ENCODE results near the gene NKX3-2. TPM values are rescaled to one million over a fixed set of nuclear protein-coding genes. Genes with fewer than 3 reads are reported as not detected.

NKX3-2 gene
- total and polyA plus RNA-seq, 12 donors, result not detected

DNA sequence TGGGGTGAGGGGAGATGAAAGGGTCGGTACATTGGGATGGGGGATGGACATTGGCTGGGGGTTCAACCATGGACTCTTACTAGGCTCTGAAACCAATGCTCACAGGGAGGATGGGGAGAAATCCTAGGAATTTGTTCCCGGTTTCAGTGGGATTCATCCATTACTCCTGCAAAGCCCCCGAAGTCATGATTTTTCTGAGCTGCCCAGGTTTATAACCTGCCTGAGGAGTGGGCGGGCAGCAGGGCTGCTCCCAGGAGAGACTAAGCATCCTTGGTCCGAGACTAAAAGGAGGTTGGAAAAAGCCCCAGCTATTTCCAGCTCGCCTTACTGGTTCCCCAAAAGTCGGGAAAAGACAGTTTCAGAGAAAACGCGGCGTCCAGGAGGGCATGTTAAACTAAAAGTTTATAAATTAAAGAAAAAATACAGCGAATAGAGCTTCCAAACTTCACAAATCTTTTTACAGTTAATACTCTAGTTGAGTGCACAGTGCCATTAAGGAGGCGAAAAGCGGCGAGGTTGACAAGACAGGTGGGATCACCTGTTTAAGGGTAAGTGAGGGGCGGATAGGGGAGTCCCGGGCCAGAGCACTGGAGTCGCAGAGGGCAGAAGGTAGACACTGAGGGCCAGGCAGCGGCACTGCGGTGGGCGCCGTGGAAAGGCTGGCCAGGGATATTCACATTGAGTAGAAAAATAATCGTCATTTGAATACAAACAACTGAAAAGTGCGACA lies 3.7 kb downstream of the NKX3-2 start:
- no peak for DNase-seq
- H3K36me3 ChIP-seq, result no peaks in the 10 kb centered on the region
- peaks cover 5 to 67% (median 39%) of the 10 kb centered on the region in 9 donors for H3K4me1 ChIP-seq
- H3K27me3 ChIP-seq, result peaks cover 77 to 100% (median 100%) of the 10 kb centered on the region in 7 donors
- TF ChIP-seq, protein P1, sequence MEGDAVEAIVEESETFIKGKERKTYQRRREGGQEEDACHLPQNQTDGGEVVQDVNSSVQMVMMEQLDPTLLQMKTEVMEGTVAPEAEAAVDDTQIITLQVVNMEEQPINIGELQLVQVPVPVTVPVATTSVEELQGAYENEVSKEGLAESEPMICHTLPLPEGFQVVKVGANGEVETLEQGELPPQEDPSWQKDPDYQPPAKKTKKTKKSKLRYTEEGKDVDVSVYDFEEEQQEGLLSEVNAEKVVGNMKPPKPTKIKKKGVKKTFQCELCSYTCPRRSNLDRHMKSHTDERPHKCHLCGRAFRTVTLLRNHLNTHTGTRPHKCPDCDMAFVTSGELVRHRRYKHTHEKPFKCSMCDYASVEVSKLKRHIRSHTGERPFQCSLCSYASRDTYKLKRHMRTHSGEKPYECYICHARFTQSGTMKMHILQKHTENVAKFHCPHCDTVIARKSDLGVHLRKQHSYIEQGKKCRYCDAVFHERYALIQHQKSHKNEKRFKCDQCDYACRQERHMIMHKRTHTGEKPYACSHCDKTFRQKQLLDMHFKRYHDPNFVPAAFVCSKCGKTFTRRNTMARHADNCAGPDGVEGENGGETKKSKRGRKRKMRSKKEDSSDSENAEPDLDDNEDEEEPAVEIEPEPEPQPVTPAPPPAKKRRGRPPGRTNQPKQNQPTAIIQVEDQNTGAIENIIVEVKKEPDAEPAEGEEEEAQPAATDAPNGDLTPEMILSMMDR (IDR thresholded peaks at IDR 0.05), result no peak
- no peaks in the 10 kb centered on the region for H3K9me3 ChIP-seq
- 10 to 11% methylated on average over 23 of the region's 23 CpGs for WGBS, 2 donors
- ATAC-seq, result no peak
- no peak overlapping the region for H3K27ac ChIP-seq
- intact Hi-C loops (cut with DNase I), result loop anchor here in 2 of 10 donors (10.0 kb wide), 1 partner anchor 806 kb away; no protein-coding TSS in a partner anchor
- H3K4me3 ChIP-seq, result no peak overlapping the region

DNA sequence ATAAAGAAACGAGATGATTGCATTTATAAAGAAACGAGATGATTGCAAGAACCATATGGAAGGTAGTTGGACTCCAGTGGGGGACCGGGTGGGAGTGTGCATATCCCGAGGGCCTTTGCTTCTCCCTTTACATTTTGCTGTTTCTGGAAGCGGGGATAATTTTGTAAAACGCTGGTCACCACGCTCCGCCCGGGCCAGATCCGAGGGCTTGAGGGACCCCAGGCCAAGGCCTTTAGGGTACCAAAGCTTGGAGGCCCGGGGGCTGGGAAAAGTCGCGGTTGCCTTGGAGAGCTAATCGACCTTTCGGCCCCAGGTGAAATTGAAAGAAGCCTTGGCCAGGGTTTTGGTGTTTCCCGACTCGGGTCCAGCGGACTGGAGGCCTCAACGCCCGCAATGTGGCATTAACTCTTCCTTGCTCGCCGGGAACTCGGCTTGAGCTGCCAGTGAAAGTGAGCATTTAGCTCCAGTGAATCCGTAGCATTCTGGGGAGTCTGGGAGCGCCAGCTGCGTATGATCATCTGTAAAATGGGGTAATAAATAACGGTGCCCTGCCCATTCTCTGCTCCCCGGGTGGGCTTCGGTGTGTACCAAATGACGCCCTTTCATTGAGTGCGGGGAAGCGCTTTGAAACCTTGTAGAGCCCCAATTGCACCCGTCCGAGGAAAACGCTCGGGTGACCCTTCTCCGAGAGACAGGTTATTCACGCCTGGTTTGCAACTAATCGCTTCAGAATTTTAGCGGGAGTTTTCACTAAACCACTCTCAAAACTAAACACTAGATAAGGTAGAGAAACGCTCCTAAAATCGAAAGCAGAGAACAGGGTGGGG lies 4.5 kb downstream of the NKX3-2 start:
- Histone ChIP-seq H3K36me3 (no peaks in the 10 kb centered on the region), H3K4me1 (peaks cover 5 to 62% (median 33%) of the 10 kb centered on the region in 9 donors), H3K27me3 (peaks cover 74 to 100% (median 100%) of the 10 kb centered on the region in 7 donors), H3K27ac (no peak overlapping the region), H3K9me3 (no peaks in the 10 kb centered on the region), H3K4me3 (peak overlapping the region in 1 of 10 donors; percentile 2)
- WGBS, 2 donors, result 5 to 7% methylated on average over 42 of the region's 42 CpGs
- DNase-seq (no peak), ATAC-seq (no peak)
- intact Hi-C loops (cut with DNase I), result loop anchor here in 2 of 10 donors (10.0 kb wide), 1 partner anchor 805 kb away; no protein-coding TSS in a partner anchor
- TF ChIP-seq, protein P1 (IDR thresholded peaks at IDR 0.05), result no peak

DNA sequence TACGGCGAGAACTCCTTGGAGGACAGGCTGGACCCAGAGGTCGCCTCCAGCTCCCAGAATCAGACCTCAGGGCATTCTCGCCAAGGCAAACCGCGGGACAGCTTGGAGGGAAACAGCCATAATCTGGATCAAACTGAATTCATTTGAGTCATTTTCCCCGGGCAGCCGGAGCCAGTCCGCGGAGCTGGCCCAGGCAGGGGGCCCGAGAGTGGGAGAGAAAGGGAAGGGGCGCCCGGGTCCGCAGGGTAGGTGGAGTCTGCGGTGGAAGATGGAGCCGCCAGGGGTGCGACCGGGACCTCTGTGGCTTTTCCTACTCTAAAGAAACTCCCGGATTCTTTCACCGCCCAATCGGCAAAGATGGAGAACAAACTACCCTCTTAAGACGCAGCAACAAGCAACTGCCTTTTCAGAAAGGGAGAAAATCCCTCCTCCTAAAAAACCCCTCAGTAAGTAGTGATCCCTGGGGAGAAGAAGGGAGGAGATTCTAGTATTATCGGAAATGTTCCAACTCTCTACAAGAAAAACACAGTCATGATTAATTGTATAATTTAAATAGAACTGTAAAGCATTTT lies 5.2 kb downstream of the NKX3-2 start:
- Histone ChIP-seq H3K36me3 (no peaks in the 10 kb centered on the region), H3K9me3 (no peaks in the 10 kb centered on the region), H3K27ac (no peak overlapping the region), H3K4me1 (peaks cover 5 to 62% (median 33%) of the 10 kb centered on the region in 9 donors), H3K27me3 (peaks cover 72 to 100% (median 100%) of the 10 kb centered on the region in 7 donors), H3K4me3 (peak overlapping the region in 1 of 10 donors; percentile 6)
- TF ChIP-seq, protein P1 (IDR thresholded peaks at IDR 0.05), result no peak
- WGBS, 2 donors, result 2% methylated on average over 23 of the region's 23 CpGs
- intact Hi-C loops (cut with DNase I), result no loop called here
- ATAC-seq, result no peak
- no peak for DNase-seq

DNA sequence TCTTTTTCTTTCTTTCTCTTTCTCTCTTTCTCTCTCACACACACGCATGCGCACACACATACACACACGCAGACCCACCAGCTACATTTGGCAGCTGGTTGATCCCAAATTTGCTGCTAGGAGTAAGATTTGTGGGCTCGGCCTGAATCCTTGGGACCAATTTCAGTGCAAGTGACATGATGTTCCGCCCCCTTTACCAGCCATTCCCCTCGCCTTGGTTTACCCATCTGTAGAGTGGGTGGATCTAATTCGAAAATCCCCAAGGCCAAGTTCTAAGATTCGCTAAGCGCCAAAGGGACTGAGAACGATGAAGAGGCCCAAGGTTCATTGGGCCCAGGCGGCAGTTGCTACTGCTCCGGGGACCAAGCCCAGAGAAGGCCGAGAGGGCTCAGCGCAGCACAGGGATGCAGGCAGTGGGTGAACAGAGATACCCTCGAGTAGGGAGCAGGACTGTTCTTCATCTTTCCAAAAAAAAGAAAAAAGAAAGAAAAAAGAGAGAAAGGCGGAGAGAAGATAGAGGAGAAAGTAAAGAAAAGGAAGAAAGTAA lies 5.8 kb downstream of the NKX3-2 start:
- ATAC-seq (no peak), DNase-seq (no peak)
- Histone ChIP-seq H3K36me3 (no peaks in the 10 kb centered on the region), H3K4me3 (no peak overlapping the region), H3K4me1 (peaks cover 2 to 55% (median 27%) of the 10 kb centered on the region in 9 donors), H3K9me3 (no peaks in the 10 kb centered on the region), H3K27ac (no peak overlapping the region), H3K27me3 (peaks cover 65 to 100% (median 100%) of the 10 kb centered on the region in 7 donors)
- WGBS, 2 donors, result 18 to 19% methylated on average over 16 of the region's 16 CpGs
- intact Hi-C loops (cut with DNase I), result no loop called here
- TF ChIP-seq, protein P1 (IDR thresholded peaks at IDR 0.05), result no peak

Measured in heart right ventricle (tissue), 16 donors.